ENCODE data around the gene ATXN1.

GRCh38 chr6:16809753-16810358, 48.6 kb upstream of the ATXN1 start:
- TF ChIP-seq EZH2 (IDR thresholded peaks at IDR 0.05; ENCODE audit: insufficient read depth, poor library complexity, severe bottlenecking) (no peak), EZH2phosphoT487 (IDR thresholded peaks at IDR 0.05; ENCODE audit: insufficient read depth, low read depth) (no peak)

Measured in GM23248 (cell line).